GM23338 (cell line): Measurements from ENCODE around the gene SMIM45.

ENCODE experiments used
- ATAC-seq: fragments of 200-7000 bp; cut with Tn5 transposase; 3 replicates; pipeline ENCODE4 v1.9.1; 2020
- DNase-seq: peaks from one replicate; pipeline ENCODE4 v3.0.0-alpha.2; 2015; ENCODE audit warnings: low spot score
- H2AFZ ChIP-seq: fragments of 200-600 bp; sonication (generic); 2 replicates; pipeline ENCODE4 v1.8.0; 2016; ENCODE audit warnings: antibody characterized with exemption, mild to moderate bottlenecking, moderate library complexity
- H3F3A ChIP-seq: fragments of 200-600 bp; sonication (generic); replicated peaks from 2 replicates; pipeline ENCODE4 v1.8.0; 2017; ENCODE audit warnings: antibody characterized with exemption, mixed run types, low read depth
- H3K27ac ChIP-seq: fragments of 200-600 bp; sonication (generic); 2 replicates; pipeline ENCODE4 v1.6.1; 2016; ENCODE audit warnings: low read depth
- H3K27me3 ChIP-seq: fragments of 200-600 bp; sonication (generic); 2 replicates; pipeline ENCODE4 v1.8.0; 2016; ENCODE audit warnings: mild to moderate bottlenecking, mixed run types, moderate library complexity; ENCODE audit not compliant: insufficient read depth
- H3K36me3 ChIP-seq: fragments of 200-600 bp; sonication (generic); 2 replicates; pipeline ENCODE4 v1.8.0; 2016; ENCODE audit warnings: mild to moderate bottlenecking; ENCODE audit not compliant: insufficient read depth
- H3K4me1 ChIP-seq: fragments of 200-600 bp; sonication (generic); 2 replicates; pipeline ENCODE4 v1.8.0; 2016; ENCODE audit warnings: mild to moderate bottlenecking, moderate library complexity; ENCODE audit not compliant: insufficient read depth
- H3K4me2 ChIP-seq: fragments of 200-600 bp; sonication (generic); 2 replicates; pipeline ENCODE4 v1.7.1; 2017; ENCODE audit warnings: mixed run types
- H3K4me3 ChIP-seq: fragments of 200-600 bp; sonication (generic); 2 replicates; pipeline ENCODE4 v1.6.1; 2016; ENCODE audit warnings: mixed run types
- H3K79me2 ChIP-seq: fragments of 200-600 bp; sonication (generic); replicated peaks from 2 replicates; pipeline ENCODE4 v1.8.0; 2017; ENCODE audit warnings: mild to moderate bottlenecking; ENCODE audit not compliant: insufficient read depth
- H3K9me2 ChIP-seq: fragments of 200-600 bp; sonication (generic); 2 replicates; pipeline ENCODE4 v1.8.0; 2017; ENCODE audit not compliant: insufficient read depth
- H4K20me1 ChIP-seq: fragments of 200-600 bp; sonication (generic); replicated peaks from 2 replicates; pipeline ENCODE4 v1.8.0; 2017; ENCODE audit warnings: mild to moderate bottlenecking; ENCODE audit not compliant: insufficient read depth
- H3K27ac Mint-ChIP-seq: 2 replicates; pipeline ENCODE4 v1.8.0; 2020; ENCODE audit warnings: inconsistent platforms, mild to moderate bottlenecking, moderate library complexity, mixed read lengths
- H3K27me3 Mint-ChIP-seq: 3 replicates; pipeline ENCODE4 v1.8.0; 2022; ENCODE audit warnings: low read depth, mild to moderate bottlenecking, moderate library complexity, mixed read lengths, inconsistent platforms; ENCODE audit not compliant: insufficient read depth, poor library complexity
- H3K36me3 Mint-ChIP-seq: 3 replicates; pipeline ENCODE4 v1.8.0; 2021; ENCODE audit warnings: low read depth, mild to moderate bottlenecking, inconsistent platforms, moderate library complexity, mixed read lengths
- H3K4me1 Mint-ChIP-seq: 3 replicates; pipeline ENCODE4 v1.8.0; 2020; ENCODE audit warnings: mild to moderate bottlenecking, inconsistent platforms, mixed read lengths
- H3K4me3 Mint-ChIP-seq: 3 replicates; pipeline ENCODE4 v1.8.0; 2021; ENCODE audit warnings: moderate library complexity, mild to moderate bottlenecking, inconsistent platforms, mixed read lengths
- H3K9me3 Mint-ChIP-seq: 3 replicates; pipeline ENCODE4 v1.8.0; 2020; ENCODE audit warnings: moderate library complexity, mild to moderate bottlenecking, inconsistent platforms, mixed read lengths
- CREB1 ChIP-seq: fragments of 250-450 bp; sonication (Bioruptor Pico); IDR thresholded peaks from 2 replicates; pipeline ENCODE4 v1.5.0; 2020; ENCODE audit warnings: low read depth, mild to moderate bottlenecking, moderate library complexity
- EZH2phosphoT487 ChIP-seq: fragments of 200-600 bp; sonication (generic); IDR thresholded peaks from one replicate; pipeline ENCODE4 v1.8.1; 2018; ENCODE audit warnings: antibody characterized with exemption; ENCODE audit not compliant: unreplicated experiment
- JUNB ChIP-seq: IDR thresholded peaks from one replicate; pipeline ENCODE4 v1.6.1; 2016; ENCODE audit warnings: antibody characterized with exemption; ENCODE audit not compliant: unreplicated experiment
- NANOG ChIP-seq: IDR thresholded peaks from 2 replicates; pipeline ENCODE4 v1.6.1; 2016; ENCODE audit warnings: antibody characterized with exemption, borderline replicate concordance
- POLR2AphosphoS5 ChIP-seq: IDR thresholded peaks from 2 replicates; pipeline ENCODE4 v1.6.1; 2016; ENCODE audit warnings: antibody characterized with exemption, low read depth
- ZNF331 ChIP-seq: fragments of 250-450 bp; sonication (Bioruptor Pico); IDR thresholded peaks from 2 replicates; pipeline ENCODE4 v1.5.0; 2020; ENCODE audit warnings: low read depth, mild to moderate bottlenecking, moderate library complexity
- TF ChIP-seq, protein P1 (sequence below), 2 experiments: fragments of 200-600 bp in 1 of 2; sonication (generic) in 1 of 2; conservative IDR thresholded peaks; 2 replicates each; pipeline versions ENCODE4 v1.5.1 to v1.6.1; 2016 to 2017; ENCODE audit warnings: antibody characterized with exemption in 2 of 2, low read depth in 2 of 2, mild to moderate bottlenecking in 2 of 2, moderate library complexity in 1 of 2
- TF ChIP-seq, protein P2 (sequence below): fragments of 250-450 bp; sonication (Bioruptor Pico); IDR thresholded peaks from 2 replicates; pipeline ENCODE4 v1.5.0; 2020; ENCODE audit warnings: mild to moderate bottlenecking, moderate library complexity

SMIM45 gene

DNA sequence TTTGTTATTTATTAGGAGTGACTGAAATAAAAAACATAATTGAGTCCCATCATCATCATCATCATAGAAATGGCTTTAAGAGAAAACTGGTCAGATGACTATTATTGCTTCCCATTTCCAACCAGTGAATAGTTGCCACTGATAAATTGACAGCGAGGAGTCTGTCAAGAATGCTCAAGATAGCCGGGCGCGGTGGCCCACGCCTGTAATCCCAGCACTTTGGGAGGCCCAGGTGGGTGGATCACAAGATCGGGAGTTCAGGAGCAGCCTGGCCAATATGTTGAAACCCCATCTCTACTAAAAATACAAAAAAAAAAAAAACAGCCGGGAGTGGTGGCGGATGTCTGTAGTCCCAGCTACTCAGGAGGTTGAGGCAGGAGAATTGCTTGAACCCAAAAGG is 48.5 kb downstream of the SMIM45 start (continued):
- TF ChIP-seq, protein P1, sequence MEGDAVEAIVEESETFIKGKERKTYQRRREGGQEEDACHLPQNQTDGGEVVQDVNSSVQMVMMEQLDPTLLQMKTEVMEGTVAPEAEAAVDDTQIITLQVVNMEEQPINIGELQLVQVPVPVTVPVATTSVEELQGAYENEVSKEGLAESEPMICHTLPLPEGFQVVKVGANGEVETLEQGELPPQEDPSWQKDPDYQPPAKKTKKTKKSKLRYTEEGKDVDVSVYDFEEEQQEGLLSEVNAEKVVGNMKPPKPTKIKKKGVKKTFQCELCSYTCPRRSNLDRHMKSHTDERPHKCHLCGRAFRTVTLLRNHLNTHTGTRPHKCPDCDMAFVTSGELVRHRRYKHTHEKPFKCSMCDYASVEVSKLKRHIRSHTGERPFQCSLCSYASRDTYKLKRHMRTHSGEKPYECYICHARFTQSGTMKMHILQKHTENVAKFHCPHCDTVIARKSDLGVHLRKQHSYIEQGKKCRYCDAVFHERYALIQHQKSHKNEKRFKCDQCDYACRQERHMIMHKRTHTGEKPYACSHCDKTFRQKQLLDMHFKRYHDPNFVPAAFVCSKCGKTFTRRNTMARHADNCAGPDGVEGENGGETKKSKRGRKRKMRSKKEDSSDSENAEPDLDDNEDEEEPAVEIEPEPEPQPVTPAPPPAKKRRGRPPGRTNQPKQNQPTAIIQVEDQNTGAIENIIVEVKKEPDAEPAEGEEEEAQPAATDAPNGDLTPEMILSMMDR (conservative IDR thresholded peaks at IDR 0.05; ENCODE audit: low read depth in 2 of 2), result no peak
- TF ChIP-seq, protein P2, sequence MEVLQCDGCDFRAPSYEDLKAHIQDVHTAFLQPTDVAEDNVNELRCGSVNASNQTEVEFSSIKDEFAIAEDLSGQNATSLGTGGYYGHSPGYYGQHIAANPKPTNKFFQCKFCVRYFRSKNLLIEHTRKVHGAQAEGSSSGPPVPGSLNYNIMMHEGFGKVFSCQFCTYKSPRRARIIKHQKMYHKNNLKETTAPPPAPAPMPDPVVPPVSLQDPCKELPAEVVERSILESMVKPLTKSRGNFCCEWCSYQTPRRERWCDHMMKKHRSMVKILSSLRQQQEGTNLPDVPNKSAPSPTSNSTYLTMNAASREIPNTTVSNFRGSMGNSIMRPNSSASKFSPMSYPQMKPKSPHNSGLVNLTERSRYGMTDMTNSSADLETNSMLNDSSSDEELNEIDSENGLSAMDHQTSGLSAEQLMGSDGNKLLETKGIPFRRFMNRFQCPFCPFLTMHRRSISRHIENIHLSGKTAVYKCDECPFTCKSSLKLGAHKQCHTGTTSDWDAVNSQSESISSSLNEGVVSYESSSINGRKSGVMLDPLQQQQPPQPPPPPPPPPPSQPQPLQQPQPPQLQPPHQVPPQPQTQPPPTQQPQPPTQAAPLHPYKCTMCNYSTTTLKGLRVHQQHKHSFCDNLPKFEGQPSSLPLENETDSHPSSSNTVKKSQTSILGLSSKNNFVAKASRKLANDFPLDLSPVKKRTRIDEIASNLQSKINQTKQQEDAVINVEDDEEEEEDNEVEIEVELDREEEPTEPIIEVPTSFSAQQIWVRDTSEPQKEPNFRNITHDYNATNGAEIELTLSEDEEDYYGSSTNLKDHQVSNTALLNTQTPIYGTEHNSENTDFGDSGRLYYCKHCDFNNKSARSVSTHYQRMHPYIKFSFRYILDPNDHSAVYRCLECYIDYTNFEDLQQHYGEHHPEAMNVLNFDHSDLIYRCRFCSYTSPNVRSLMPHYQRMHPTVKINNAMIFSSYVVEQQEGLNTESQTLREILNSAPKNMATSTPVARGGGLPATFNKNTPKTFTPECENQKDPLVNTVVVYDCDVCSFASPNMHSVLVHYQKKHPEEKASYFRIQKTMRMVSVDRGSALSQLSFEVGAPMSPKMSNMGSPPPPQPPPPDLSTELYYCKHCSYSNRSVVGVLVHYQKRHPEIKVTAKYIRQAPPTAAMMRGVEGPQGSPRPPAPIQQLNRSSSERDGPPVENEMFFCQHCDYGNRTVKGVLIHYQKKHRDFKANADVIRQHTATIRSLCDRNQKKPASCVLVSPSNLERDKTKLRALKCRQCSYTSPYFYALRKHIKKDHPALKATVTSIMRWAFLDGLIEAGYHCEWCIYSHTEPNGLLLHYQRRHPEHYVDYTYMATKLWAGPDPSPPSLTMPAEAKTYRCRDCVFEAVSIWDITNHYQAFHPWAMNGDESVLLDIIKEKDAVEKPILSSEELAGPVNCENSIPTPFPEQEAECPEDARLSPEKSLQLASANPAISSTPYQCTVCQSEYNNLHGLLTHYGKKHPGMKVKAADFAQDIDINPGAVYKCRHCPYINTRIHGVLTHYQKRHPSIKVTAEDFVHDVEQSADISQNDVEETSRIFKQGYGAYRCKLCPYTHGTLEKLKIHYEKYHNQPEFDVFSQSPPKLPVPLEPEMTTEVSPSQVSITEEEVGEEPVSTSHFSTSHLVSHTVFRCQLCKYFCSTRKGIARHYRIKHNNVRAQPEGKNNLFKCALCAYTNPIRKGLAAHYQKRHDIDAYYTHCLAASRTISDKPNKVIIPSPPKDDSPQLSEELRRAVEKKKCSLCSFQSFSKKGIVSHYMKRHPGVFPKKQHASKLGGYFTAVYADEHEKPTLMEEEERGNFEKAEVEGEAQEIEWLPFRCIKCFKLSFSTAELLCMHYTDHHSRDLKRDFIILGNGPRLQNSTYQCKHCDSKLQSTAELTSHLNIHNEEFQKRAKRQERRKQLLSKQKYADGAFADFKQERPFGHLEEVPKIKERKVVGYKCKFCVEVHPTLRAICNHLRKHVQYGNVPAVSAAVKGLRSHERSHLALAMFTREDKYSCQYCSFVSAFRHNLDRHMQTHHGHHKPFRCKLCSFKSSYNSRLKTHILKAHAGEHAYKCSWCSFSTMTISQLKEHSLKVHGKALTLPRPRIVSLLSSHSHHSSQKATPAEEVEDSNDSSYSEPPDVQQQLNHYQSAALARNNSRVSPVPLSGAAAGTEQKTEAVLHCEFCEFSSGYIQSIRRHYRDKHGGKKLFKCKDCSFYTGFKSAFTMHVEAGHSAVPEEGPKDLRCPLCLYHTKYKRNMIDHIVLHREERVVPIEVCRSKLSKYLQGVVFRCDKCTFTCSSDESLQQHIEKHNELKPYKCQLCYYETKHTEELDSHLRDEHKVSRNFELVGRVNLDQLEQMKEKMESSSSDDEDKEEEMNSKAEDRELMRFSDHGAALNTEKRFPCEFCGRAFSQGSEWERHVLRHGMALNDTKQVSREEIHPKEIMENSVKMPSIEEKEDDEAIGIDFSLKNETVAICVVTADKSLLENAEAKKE (CRISPR knock-in tag), result no peak
- no peak for TF ChIP-seq JUNB
- no peak for TF ChIP-seq EZH2phosphoT487
- TF ChIP-seq NANOG, result no peak

DNA sequence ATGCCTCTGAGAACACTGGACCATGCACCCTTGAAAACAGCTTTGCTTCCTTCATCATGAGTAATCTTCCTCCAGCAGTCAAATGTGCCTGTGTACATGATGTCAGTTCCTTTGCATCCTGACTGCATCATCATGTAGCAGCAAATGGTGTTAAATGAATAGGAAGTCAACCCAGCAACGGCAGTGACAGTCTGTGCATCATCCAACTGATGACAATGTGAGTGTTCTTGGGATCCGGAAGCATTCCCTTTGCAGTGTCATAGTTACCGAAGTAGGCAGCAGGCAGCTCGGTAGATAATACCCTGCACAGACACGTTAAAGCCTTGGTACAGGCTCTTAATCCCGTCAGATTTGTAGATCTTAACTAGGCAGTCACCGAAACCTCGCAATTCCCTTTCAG is 49.2 kb downstream of the SMIM45 start:
- Histone ChIP-seq H3K4me1 (no peaks in the 10 kb centered on the region), H3K27me3 (no peaks in the 10 kb centered on the region), H2AFZ (no peak overlapping the region), H3K9me2 (no peaks in the 10 kb centered on the region; the same call in 1 of the 2 replicates), H3K4me3 (no peak overlapping the region), H3K79me2 (no peaks in the 10 kb centered on the region), H3F3A (no peaks in the 10 kb centered on the region), H3K27ac (no peak overlapping the region), H4K20me1 (no peaks in the 10 kb centered on the region; the same call in 1 of the 2 replicates), H3K36me3 (no peaks in the 10 kb centered on the region), H3K4me2 (no peak overlapping the region)
- no peak overlapping the region for H3K27ac Mint-ChIP-seq
- no peak for ATAC-seq
- peaks cover 1% of the 10 kb centered on the region for H3K27me3 Mint-ChIP-seq
- DNase-seq, result no peak
- H3K36me3 Mint-ChIP-seq, result no peaks in the 10 kb centered on the region; the same call in 1 of the 3 replicates
- H3K9me3 Mint-ChIP-seq, result no peaks in the 10 kb centered on the region
- H3K4me3 Mint-ChIP-seq, result no peak overlapping the region
- H3K4me1 Mint-ChIP-seq, result peaks cover 8% of the 10 kb centered on the region; the same call in 2 of the 3 replicates
- no peak for TF ChIP-seq ZNF331 (CRISPR knock-in tag)
- TF ChIP-seq, protein P2 (CRISPR knock-in tag), result no peak
- no peak for TF ChIP-seq POLR2AphosphoS5
- TF ChIP-seq NANOG, result no peak
- no peak for TF ChIP-seq CREB1 (CRISPR knock-in tag)
